Measurements from ENCODE around the gene ATG7.

- TF ChIP-seq, protein P1, sequence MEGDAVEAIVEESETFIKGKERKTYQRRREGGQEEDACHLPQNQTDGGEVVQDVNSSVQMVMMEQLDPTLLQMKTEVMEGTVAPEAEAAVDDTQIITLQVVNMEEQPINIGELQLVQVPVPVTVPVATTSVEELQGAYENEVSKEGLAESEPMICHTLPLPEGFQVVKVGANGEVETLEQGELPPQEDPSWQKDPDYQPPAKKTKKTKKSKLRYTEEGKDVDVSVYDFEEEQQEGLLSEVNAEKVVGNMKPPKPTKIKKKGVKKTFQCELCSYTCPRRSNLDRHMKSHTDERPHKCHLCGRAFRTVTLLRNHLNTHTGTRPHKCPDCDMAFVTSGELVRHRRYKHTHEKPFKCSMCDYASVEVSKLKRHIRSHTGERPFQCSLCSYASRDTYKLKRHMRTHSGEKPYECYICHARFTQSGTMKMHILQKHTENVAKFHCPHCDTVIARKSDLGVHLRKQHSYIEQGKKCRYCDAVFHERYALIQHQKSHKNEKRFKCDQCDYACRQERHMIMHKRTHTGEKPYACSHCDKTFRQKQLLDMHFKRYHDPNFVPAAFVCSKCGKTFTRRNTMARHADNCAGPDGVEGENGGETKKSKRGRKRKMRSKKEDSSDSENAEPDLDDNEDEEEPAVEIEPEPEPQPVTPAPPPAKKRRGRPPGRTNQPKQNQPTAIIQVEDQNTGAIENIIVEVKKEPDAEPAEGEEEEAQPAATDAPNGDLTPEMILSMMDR (IDR thresholded peaks at IDR 0.05), result no peak
- no peak for TF ChIP-seq EP300 (IDR thresholded peaks at IDR 0.05)
- TF ChIP-seq POLR2AphosphoS5 (IDR thresholded peaks at IDR 0.05), result no peak
- TF ChIP-seq POLR2A (IDR thresholded peaks at IDR 0.05; ENCODE audit: low read depth), result no peak
Measured at GRCh38 chr3:11350374-11350773, 78.2 kb downstream of the ATG7 start.
